SK-N-SH (cell line): ENCODE results near the gene ATP11B.
"Not testable (repeated sequence)": the region's sequence is repeated elsewhere in the genome, so short reads cannot be mapped to it uniquely, and the experiment has no call there.

Experiments
- FOSL2 ChIP-seq: IDR thresholded peaks from 2 replicates; pipeline ENCODE4 v1.4.0; 2012; ENCODE audit warnings: low read depth, mild to moderate bottlenecking, moderate library complexity, borderline replicate concordance
- RCOR1 ChIP-seq: fragments of 150-350 bp; IDR thresholded peaks from 2 replicates; pipeline ENCODE4 v1.6.1; 2017; ENCODE audit warnings: antibody characterized with exemption, low read length
- RFX5 ChIP-seq: IDR thresholded peaks from 2 replicates; pipeline ENCODE4 v1.6.1; 2012; ENCODE audit warnings: mild to moderate bottlenecking, improper control_type of control experiment, low read length
- TF ChIP-seq, protein P1 (sequence below): fragments of 200-600 bp; sonication (generic); IDR thresholded peaks from 2 replicates; pipeline ENCODE4 v1.6.1; 2017; ENCODE audit warnings: antibody characterized with exemption, mild to moderate bottlenecking, moderate library complexity

- TF ChIP-seq RCOR1, FOSL2, RFX5: not testable (repeated sequence)
- TF ChIP-seq, protein P1, sequence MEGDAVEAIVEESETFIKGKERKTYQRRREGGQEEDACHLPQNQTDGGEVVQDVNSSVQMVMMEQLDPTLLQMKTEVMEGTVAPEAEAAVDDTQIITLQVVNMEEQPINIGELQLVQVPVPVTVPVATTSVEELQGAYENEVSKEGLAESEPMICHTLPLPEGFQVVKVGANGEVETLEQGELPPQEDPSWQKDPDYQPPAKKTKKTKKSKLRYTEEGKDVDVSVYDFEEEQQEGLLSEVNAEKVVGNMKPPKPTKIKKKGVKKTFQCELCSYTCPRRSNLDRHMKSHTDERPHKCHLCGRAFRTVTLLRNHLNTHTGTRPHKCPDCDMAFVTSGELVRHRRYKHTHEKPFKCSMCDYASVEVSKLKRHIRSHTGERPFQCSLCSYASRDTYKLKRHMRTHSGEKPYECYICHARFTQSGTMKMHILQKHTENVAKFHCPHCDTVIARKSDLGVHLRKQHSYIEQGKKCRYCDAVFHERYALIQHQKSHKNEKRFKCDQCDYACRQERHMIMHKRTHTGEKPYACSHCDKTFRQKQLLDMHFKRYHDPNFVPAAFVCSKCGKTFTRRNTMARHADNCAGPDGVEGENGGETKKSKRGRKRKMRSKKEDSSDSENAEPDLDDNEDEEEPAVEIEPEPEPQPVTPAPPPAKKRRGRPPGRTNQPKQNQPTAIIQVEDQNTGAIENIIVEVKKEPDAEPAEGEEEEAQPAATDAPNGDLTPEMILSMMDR: not testable (repeated sequence)
Observed at GRCh38 chr3:182822260-182822659, 29.0 kb downstream of the ATP11B start.
